ENCODE results near the gene KATNB1.
"Not testable (repeated sequence)": the region's sequence is repeated elsewhere in the genome, so short reads cannot be mapped to it uniquely, and the experiment has no call there.

KATNB1 gene

GRCh38 chr16:57727610-57728009 lies 8.0 kb upstream of the KATNB1 start:
- no peak for DNase-seq

GRCh38 chr16:57728336-57729181 lies 7.0 kb upstream of the KATNB1 start:
- no peak for DNase-seq

DNA sequence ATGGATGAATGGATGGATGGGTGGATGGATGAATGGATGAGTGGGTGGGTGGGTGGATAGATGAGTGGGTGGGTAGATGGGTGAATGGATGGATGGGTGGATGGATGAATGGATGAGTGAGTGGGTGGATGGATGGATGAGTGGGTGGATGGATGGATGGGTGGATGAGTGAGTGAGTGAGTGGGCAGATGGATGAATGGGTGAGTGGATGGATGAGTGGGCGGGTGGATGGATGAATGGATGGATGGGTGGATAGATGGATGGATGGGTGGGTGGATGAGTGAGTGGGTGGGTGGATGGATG lies 6.4 kb upstream of the KATNB1 start:
- DNase-seq, result no peak

DNA sequence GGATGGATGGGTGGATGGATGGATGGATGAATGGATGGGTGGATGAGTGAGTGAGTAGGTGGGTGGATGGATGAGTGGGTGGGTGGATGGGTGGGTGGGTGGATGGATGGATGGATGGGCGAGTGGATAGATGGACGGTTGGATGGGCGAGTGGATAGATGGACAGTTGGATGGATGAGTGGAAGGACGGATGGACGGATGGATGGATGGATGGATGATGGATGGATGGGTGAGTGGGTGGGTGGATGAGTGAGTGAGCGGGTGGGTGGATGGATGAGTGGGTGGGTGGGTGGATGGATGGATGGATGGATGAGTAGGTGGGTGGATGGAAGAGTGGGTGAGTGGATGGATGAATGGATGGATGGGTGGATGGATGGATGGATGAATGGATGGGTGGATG lies 5.7 kb upstream of the KATNB1 start:
- DNase-seq, result not testable (repeated sequence)

- DNase-seq, result no peak
These were observed 4.5 kb upstream of the KATNB1 start for GRCh38 chr16:57730771-57731730.

GRCh38 chr16:57732037-57732436 lies 3.5 kb upstream of the KATNB1 start:
- DNase-seq, result no peak

DNA sequence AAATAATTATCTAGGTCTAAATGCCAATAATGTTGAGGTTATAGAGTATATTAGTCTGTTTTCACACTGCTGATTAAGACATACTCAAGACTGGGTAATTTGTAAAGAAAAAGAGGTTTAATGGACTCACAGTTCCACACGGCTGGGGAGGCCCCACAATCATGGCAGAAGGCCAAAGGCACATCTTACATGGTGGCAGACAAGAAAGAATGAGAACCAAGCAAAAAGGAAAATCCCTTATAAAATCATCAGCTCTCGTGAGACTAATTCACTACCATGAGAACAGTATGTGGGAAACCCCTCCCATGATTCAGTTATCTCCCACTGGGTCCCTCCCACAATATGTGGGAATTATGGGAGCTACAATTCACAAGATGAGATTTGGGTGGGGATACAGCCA lies 2.9 kb upstream of the KATNB1 start:
- DNase-seq, result no peak

GRCh38 chr16:57734308-57734924 lies 1.2 kb upstream of the KATNB1 start:
- no peak for DNase-seq

- peak; percentile 89 for DNase-seq
These were observed 430 bp upstream of the KATNB1 start for GRCh38 chr16:57734925-57735754.

DNA sequence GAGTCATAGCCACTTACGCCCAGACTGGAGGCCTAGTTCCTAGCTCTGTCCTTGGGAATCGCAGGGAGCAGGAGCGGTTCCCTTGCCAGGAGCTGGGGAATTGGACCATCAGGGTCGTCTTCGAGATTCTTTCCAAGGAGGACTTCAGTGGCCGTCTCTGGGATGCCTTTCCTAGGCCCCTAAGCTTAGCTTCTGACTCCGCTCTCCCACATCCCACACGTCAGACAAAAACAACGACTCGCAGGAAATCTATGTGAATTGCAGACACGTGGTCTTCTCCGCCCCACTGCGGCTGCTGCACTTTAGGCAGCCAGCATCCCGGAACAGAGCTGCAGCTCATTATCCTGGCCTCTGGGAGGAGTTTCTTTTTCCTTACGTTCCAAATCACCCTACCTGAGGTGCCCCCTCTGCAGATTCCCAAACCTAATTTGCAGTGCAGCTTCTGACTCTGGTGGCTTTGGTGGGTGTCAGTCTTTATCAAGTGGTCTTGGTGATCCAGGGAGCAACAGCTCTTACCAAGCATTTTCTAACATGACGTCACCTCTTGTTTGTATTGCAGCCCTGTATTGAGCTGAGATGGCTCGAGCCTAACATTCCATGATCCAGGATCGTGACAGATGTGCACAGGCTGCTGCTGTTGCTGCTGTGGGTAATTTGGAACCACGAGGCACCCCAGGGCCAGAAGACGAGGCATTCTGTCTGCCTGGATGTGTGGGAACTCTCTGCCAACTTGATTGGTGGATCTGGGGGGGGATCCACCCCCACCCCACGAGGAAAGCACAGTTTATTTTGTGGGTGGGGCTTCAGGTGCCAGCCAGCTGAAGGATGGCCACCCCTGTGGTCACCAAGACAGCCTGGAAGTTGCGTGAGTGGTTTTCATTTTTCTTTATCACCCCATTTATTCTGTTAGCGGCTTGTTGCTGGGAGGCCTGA lies 1.1 kb downstream of the KATNB1 start:
- DNase-seq, result no peak

DNA sequence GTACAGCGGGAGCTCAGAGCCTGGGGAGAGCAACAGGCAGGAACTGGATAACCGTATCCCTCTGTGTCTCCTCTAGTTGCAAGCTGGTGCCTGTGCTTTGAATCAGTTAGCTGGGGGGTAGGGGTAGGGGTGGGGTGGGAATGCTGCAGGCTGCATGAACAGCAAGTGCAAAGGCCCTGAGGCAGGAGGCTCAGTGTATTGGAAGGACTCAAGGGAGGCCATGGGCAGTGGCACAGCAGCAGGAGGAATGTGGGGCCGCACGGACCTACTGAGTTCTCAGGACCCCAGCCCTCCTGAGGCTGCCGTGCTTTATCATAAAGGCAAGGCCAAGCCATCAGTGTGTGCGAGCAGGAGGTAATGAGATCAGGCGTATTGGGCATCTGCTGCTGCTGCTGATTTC lies 3.3 kb downstream of the KATNB1 start:
- no peak for DNase-seq

DNA sequence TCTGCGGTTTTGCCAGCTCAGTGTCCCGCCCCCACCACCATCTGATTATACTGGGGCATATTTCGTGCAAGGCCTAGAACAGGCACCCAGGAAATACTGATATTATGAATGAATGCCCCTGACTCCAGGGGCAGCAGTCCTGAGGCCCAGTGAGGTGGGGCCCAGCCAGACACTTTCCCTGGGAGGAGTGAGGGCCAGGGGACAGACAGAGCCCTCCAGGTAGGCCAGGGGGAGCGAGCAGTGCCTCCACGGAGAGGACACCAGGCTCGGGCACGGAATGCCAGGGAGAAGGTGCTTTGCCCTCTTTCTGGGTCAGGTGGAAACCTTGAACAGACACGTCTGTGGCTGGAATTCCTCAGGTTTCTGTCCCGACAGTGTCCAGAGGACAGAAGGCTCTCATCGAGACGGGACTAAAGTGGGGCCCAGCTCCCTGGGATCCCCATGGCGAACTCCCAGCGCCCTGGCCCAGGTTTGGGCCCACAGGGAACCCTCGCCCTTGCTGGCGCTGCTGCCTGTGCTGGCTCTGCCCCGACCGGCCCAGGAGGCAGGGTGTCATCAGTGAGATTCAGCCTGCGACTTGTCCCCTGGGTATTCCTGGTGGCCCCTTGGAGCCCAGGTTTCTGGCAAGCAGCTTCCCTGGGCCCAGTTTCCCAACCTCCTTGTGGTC lies 4.3 kb downstream of the KATNB1 start:
- DNase-seq, result no peak

DNA sequence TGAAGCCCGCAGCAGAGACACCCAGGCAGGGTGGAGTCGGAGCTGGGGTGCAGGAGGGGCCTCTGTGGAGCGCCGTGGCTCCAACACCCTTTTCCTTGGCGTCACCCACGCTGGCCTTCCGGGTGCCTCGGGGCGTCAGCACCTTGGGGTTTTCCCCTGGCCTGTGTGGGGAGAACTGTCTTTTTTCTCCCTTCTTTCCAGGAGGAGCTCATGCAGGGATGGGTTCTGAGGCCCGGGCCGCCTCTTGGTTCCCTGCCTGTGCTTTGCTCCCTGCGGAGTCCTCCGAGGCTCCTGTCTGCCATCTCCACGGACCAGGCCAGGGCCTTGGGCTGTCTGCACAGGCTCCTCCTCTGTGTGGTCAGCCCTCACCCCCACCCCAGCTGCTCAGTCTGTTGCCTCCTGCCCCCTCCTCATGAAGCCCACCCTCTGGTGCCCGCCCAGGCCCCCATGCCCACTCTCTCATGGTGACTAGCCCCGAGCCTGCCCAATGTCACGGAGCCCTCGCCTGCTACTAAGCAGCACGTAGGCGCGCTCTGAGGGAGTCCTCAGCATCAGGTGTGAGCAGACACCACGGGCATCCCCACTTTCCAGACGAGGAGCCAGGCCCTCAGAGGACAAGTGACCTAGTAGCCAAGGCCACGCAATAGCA lies 5.0 kb downstream of the KATNB1 start:
- DNase-seq, result no peak

GRCh38 chr16:57741660-57742191 lies 6.2 kb downstream of the KATNB1 start:
- no peak for DNase-seq

- no peak for DNase-seq
These were observed 7.0 kb downstream of the KATNB1 start for GRCh38 chr16:57742543-57742942.

- no peak for DNase-seq
These were observed 7.9 kb downstream of the KATNB1 start for GRCh38 chr16:57743458-57743857.

GRCh38 chr16:57743886-57744641 lies 8.5 kb downstream of the KATNB1 start:
- no peak for DNase-seq

- no peak for DNase-seq
These were observed 9.0 kb downstream of the KATNB1 start for GRCh38 chr16:57744642-57744903.

GRCh38 chr16:57745768-57746167 lies 10.2 kb downstream of the KATNB1 start:
- DNase-seq, result no peak

- DNase-seq, result not testable (repeated sequence)
These were observed 10.7 kb downstream of the KATNB1 start for GRCh38 chr16:57746316-57746715.
